Measurements from ENCODE around the gene GPC4. TPM values are rescaled to one million over a fixed set of nuclear protein-coding genes. Genes with fewer than 3 reads are reported as not detected.

Gene GPC4
- 1.4 TPM for total RNA-seq (2021; ENCODE audit: unreplicated experiment)
- polyA plus RNA-seq (2012; ENCODE audit: insufficient read length): 0.70 TPM
- percentile 28 among the genes with signal in this experiment for Bru-seq, nascent RNA
- percentile 21 among the genes with signal in this experiment for BruChase-seq, experiment 1, labeled RNA remaining after a 2-hour chase
- BruChase-seq, experiment 2, labeled RNA remaining after a 6-hour chase: percentile 29 among the genes with signal in this experiment
- long read RNA-seq, full-length matches to known transcripts: 4 of 4 reads
- long read RNA-seq, partial matches to known transcripts: 0 of 4 reads
- long read RNA-seq, other reads (novel, unspliced or antisense): 0 of 4 reads

- Histone ChIP-seq H3K4me1 (ENCODE audit: control insufficient read depth, insufficient read depth, low read length) (no peaks in the 10 kb centered on the region), H3K36me3 (ENCODE audit: control insufficient read depth, insufficient read depth, low read length) (no peaks in the 10 kb centered on the region), H3K27me3 (ENCODE audit: control insufficient read depth, insufficient read depth, low read length) (peaks cover 32% of the 10 kb centered on the region), H3K27ac (ENCODE audit: low read length) (no peak within 1 kb of the TSS), H3K4me3 (ENCODE audit: low read depth in 2 of 2, low read length in 2 of 2) (peak within 1 kb of the TSS; percentile 31 to 46), H3K9me3 (ENCODE audit: control insufficient read depth, insufficient read depth, low read depth, low read length) (no peaks in the 10 kb centered on the region)
- POLR2A ChIA-PET: no interaction called here
- intact Hi-C loops (cut with micrococcal nuclease; ENCODE audit: unreplicated experiment) (no loop called here), in situ Hi-C loops (cut with HindIII; ENCODE audit: low pct_unique_long_range_greater_than_20kb, low sequenced_read_pairs) (no loop called here)
- no peak for DNase-seq (ENCODE audit: low read depth, low spot score)
- CTCF ChIA-PET: no interaction called here
- no peak for TF ChIP-seq TCF7L2 (IDR thresholded peaks at IDR 0.05; ENCODE audit: low read depth, low read length)
- TF ChIP-seq CTCF (IDR thresholded peaks at IDR 0.05): no peak
- TF ChIP-seq POLR2AphosphoS5 (IDR thresholded peaks at IDR 0.05; ENCODE audit: low read depth, low read length): no peak
- no peak for TF ChIP-seq SIN3A (IDR thresholded peaks at IDR 0.05; ENCODE audit: borderline replicate concordance, insufficient read depth, low read depth, low read length)
- TF ChIP-seq REST (IDR thresholded peaks at IDR 0.05; ENCODE audit: insufficient read depth in 1 of 2, low read depth in 2 of 2, low read length in 1 of 2): no peak
- ATAC-seq: peak; percentile 89
- no TSS peak for BruUV-seq (replicated peaks)
Observed at GRCh38 chrX:133415276-133416105, at the start of gene GPC4. TSS of gene GPC4 (minus strand) at chrX:133415489. CDS start at chrX:133414965, 524 bp downstream.

GRCh38 chrX:133461231-133461630 is 45.9 kb upstream of the GPC4 start:
- ChIA-PET CTCF (no interaction called here), POLR2A (no interaction called here)
- Histone ChIP-seq H3K27me3 (ENCODE audit: control insufficient read depth, insufficient read depth, low read length) (no peaks in the 10 kb centered on the region), H3K4me1 (ENCODE audit: control insufficient read depth, insufficient read depth, low read length) (no peaks in the 10 kb centered on the region), H3K9me3 (ENCODE audit: control insufficient read depth, insufficient read depth, low read depth, low read length) (no peaks in the 10 kb centered on the region), H3K36me3 (ENCODE audit: control insufficient read depth, insufficient read depth, low read length) (no peaks in the 10 kb centered on the region), H3K27ac (ENCODE audit: low read length) (no peak overlapping the region), H3K4me3 (ENCODE audit: low read depth in 2 of 2, low read length in 2 of 2) (no peak overlapping the region)
- no peak for ATAC-seq
- intact Hi-C loops (cut with micrococcal nuclease; ENCODE audit: unreplicated experiment) (no loop called here), in situ Hi-C loops (cut with HindIII; ENCODE audit: low pct_unique_long_range_greater_than_20kb, low sequenced_read_pairs) (no loop called here)
- DNase-seq (ENCODE audit: low read depth, low spot score): no peak
- no TSS peak for BruUV-seq (replicated peaks)
- TF ChIP-seq SIN3A (IDR thresholded peaks at IDR 0.05; ENCODE audit: borderline replicate concordance, insufficient read depth, low read depth, low read length) (no peak), TCF7L2 (IDR thresholded peaks at IDR 0.05; ENCODE audit: low read depth, low read length) (no peak), CTCF (IDR thresholded peaks at IDR 0.05) (no peak), POLR2AphosphoS5 (IDR thresholded peaks at IDR 0.05; ENCODE audit: low read depth, low read length) (no peak), REST (IDR thresholded peaks at IDR 0.05; ENCODE audit: insufficient read depth in 1 of 2, low read depth in 2 of 2, low read length in 1 of 2) (no peak)
